ENCODE data around the gene UGT3A1.

GRCh38 chr5:36013182-36013581 lies 22.0 kb upstream of the UGT3A1 start:
- TF ChIP-seq EZH2 (IDR thresholded peaks at IDR 0.05) = no peak
- TF ChIP-seq POLR2AphosphoS5 (IDR thresholded peaks at IDR 0.05; ENCODE audit: borderline replicate concordance, low read depth, low read length) = no peak
- no peak for TF ChIP-seq FOXP2 (optimal IDR thresholded peaks at IDR 0.05; ENCODE audit: control extremely low read depth, extremely low read length, insufficient read depth)
